CD4-positive, alpha-beta T cell treated with Interleukin-10 for 1 hour (primary cell): Measurements from ENCODE around the gene LYRM4.
"Not testable (repeated sequence)": the region's sequence is repeated elsewhere in the genome, so short reads cannot be mapped to it uniquely, and the experiment has no call there.

ENCODE experiments used
- DNase-seq: peaks from one replicate; pipeline ENCODE4 v3.0.0-alpha.2; 2020

Gene LYRM4

GRCh38 chr6:5071216-5071615, 189.5 kb downstream of the LYRM4 start:
- DNase-seq, result no peak

- no peak for DNase-seq
Observed at GRCh38 chr6:5068153-5068751, 192.5 kb downstream of the LYRM4 start.

- DNase-seq, result no peak
Observed at GRCh38 chr6:5067305-5067704, 193.4 kb downstream of the LYRM4 start.

GRCh38 chr6:5066456-5067093, 194.2 kb downstream of the LYRM4 start:
- no peak for DNase-seq

GRCh38 chr6:5063617-5064016, 197.1 kb downstream of the LYRM4 start:
- no peak for DNase-seq

- DNase-seq, result no peak
Observed at GRCh38 chr6:5061152-5061551, 199.6 kb downstream of the LYRM4 start.

GRCh38 chr6:5060439-5060838, 200.3 kb downstream of the LYRM4 start:
- DNase-seq, result not testable (repeated sequence)

- no peak for DNase-seq
Observed at GRCh38 chr6:5059036-5059896, 201.5 kb downstream of the LYRM4 start.
